ENCODE measurements around the gene SMIM36.

GRCh38 chr17:55413825-55414489 is 97.3 kb downstream of the SMIM36 start:
- no peak for TF ChIP-seq POLR2AphosphoS5 (IDR thresholded peaks at IDR 0.05; ENCODE audit: low read depth, low read length)
- no peak for TF ChIP-seq TAF1 (IDR thresholded peaks at IDR 0.05; ENCODE audit: borderline replicate concordance, insufficient read depth, low read length)
- no peak for TF ChIP-seq FOXP2 (optimal IDR thresholded peaks at IDR 0.05; ENCODE audit: borderline replicate concordance, extremely low read depth, extremely low read length, insufficient read depth)
- TF ChIP-seq REST (IDR thresholded peaks at IDR 0.05; ENCODE audit: insufficient read depth in 1 of 2, low read depth in 2 of 2, low read length in 2 of 2), result no peak
